GM12801 (cell line): ENCODE data around the gene AGBL1.

ENCODE experiments used
- CTCF ChIP-seq: IDR thresholded peaks from one replicate; pipeline ENCODE4 v1.5.1; 2011; ENCODE audit warnings: control low read depth; ENCODE audit not compliant: insufficient read length; ENCODE audit errors: extremely low read depth

The AGBL1 gene

GRCh38 chr15:86082619-86083380 is 3.1 kb downstream of the AGBL1 start:
- TF ChIP-seq CTCF, result no peak

GRCh38 chr15:86087808-86088207 is 8.1 kb downstream of the AGBL1 start:
- TF ChIP-seq CTCF, result no peak

- no peak for TF ChIP-seq CTCF
Measured at GRCh38 chr15:86089422-86089821, 9.8 kb downstream of the AGBL1 start.

GRCh38 chr15:86101818-86102217 is 22.1 kb downstream of the AGBL1 start:
- TF ChIP-seq CTCF, result no peak

- no peak for TF ChIP-seq CTCF
Measured at GRCh38 chr15:86103825-86104224, 24.2 kb downstream of the AGBL1 start.

- no peak for TF ChIP-seq CTCF
Measured at GRCh38 chr15:86106306-86106705, 26.6 kb downstream of the AGBL1 start.

GRCh38 chr15:86115145-86115801 is 35.6 kb downstream of the AGBL1 start:
- TF ChIP-seq CTCF, result no peak
